Measurements from ENCODE around the gene LACTB. TPM values are rescaled to one million over a fixed set of nuclear protein-coding genes. Genes with fewer than 3 reads are reported as not detected.

LACTB gene
- total and polyA plus RNA-seq, 2 of the 13 experiments (the other 11 are each of a cell fraction or from before 2014, with no cell fraction given): 14.8 to 23.0 TPM

DNA sequence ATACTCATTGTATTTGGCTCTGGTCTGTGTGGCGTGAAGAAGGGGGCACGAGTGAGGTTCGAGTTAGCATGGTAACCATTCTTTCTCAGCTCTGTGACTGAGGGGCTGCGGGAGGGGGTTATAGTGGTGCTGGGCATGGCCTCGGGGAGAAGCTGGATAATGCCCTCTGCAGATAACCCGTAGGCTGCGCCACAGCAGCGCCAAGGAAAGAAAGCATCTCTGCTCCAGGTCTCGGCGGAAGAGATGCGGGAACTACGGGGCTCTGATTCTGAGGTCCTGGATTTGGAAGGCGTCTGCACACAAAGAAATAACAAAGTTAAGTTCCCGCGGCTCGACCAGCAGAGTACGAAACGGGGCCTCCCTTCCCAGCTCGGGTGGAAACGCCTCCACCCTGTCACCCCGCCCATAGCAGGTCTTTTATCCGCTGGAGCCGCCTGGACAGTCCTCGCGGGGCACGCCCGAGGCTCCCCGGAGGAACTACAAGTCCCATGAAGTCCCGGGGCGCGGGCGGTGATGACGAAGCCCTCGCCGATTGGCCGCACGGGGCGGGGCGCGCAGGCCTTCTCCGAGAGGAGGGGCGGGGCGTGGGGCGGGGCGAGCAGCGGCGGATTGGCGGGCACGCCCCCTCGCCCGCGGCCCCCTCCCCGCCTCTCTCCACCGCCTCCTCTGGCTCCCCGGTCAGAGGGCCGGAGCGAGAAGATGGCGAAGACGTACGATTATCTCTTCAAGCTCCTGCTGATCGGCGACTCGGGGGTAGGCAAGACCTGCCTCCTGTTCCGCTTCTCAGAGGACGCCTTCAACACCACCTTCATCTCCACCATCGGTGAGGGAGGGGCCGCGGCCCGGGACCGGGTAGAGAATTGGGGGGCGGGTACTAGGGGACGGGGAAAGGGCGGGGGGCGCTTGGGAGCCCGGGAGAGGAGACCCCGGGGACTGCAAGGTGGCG is 67.5 kb downstream of the LACTB start, which contains the start of gene RAB8B (continued):
- TF ChIP-seq, protein P1, sequence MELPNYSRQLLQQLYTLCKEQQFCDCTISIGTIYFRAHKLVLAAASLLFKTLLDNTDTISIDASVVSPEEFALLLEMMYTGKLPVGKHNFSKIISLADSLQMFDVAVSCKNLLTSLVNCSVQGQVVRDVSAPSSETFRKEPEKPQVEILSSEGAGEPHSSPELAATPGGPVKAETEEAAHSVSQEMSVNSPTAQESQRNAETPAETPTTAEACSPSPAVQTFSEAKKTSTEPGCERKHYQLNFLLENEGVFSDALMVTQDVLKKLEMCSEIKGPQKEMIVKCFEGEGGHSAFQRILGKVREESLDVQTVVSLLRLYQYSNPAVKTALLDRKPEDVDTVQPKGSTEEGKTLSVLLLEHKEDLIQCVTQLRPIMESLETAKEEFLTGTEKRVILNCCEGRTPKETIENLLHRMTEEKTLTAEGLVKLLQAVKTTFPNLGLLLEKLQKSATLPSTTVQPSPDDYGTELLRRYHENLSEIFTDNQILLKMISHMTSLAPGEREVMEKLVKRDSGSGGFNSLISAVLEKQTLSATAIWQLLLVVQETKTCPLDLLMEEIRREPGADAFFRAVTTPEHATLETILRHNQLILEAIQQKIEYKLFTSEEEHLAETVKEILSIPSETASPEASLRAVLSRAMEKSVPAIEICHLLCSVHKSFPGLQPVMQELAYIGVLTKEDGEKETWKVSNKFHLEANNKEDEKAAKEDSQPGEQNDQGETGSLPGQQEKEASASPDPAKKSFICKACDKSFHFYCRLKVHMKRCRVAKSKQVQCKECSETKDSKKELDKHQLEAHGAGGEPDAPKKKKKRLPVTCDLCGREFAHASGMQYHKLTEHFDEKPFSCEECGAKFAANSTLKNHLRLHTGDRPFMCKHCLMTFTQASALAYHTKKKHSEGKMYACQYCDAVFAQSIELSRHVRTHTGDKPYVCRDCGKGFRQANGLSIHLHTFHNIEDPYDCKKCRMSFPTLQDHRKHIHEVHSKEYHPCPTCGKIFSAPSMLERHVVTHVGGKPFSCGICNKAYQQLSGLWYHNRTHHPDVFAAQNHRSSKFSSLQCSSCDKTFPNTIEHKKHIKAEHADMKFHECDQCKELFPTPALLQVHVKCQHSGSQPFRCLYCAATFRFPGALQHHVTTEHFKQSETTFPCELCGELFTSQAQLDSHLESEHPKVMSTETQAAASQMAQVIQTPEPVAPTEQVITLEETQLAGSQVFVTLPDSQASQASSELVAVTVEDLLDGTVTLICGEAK (IDR thresholded peaks at IDR 0.05): no peak
- TF ChIP-seq, protein P1 (CRISPR knock-in tag; IDR thresholded peaks at IDR 0.05): no peak; the same call in 1 of the 2 replicates
- TF ChIP-seq ZNF558 (CRISPR knock-in tag; IDR thresholded peaks at IDR 0.05; ENCODE audit: borderline replicate concordance) (no peak), ZNF160 (CRISPR knock-in tag; IDR thresholded peaks at IDR 0.05) (no peak), ZNF572 (CRISPR knock-in tag; IDR thresholded peaks at IDR 0.05) (no peak), ZNF589 (CRISPR knock-in tag; conservative IDR thresholded peaks at IDR 0.05) (no peak), HNRNPK (IDR thresholded peaks at IDR 0.05; ENCODE audit: low read depth, low read length, poor library complexity, severe bottlenecking) (no peak), NFKB2 (CRISPR knock-in tag; IDR thresholded peaks at IDR 0.05; ENCODE audit: borderline replicate concordance) (no peak), ADNP (CRISPR knock-in tag; IDR thresholded peaks at IDR 0.05) (no peak), MATR3 (CRISPR knock-in tag; IDR thresholded peaks at IDR 0.05) (no peak), KMT2A (CRISPR knock-in tag; IDR thresholded peaks at IDR 0.05) (no peak), TCF7 (IDR thresholded peaks at IDR 0.05; ENCODE audit: low read depth) (no peak), TRIM24 (CRISPR knock-in tag; IDR thresholded peaks at IDR 0.05) (no peak)
- TF ChIP-seq, protein P2, sequence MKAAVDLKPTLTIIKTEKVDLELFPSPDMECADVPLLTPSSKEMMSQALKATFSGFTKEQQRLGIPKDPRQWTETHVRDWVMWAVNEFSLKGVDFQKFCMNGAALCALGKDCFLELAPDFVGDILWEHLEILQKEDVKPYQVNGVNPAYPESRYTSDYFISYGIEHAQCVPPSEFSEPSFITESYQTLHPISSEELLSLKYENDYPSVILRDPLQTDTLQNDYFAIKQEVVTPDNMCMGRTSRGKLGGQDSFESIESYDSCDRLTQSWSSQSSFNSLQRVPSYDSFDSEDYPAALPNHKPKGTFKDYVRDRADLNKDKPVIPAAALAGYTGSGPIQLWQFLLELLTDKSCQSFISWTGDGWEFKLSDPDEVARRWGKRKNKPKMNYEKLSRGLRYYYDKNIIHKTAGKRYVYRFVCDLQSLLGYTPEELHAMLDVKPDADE (CRISPR knock-in tag; IDR thresholded peaks at IDR 0.05): no peak

Data from HepG2 (cell line).